T-helper 1 cell treated with Interleukin-12 subunit alpha and Interleukin-12 subunit beta and Interleukin-4 antibody, amounts not matched to agents 30 μg/mL and 1 μg/mL, for 36 hours (primary cell): ENCODE measurements around the gene OXA1L.

Source experiments
- H3K27ac Mint-ChIP-seq: one replicate; pipeline ENCODE4 v1.8.0; 2021; ENCODE audit warnings: mild to moderate bottlenecking, mixed read lengths
- H3K27me3 Mint-ChIP-seq: one replicate; pipeline ENCODE4 v1.8.0; 2021; ENCODE audit warnings: low read depth, mixed read lengths
- H3K36me3 Mint-ChIP-seq: one replicate; pipeline ENCODE4 v1.8.0; 2021; ENCODE audit warnings: low read depth, mixed read lengths
- H3K4me1 Mint-ChIP-seq: one replicate; pipeline ENCODE4 v1.8.0; 2021; ENCODE audit warnings: low read depth, mixed read lengths
- H3K4me3 Mint-ChIP-seq: one replicate; pipeline ENCODE4 v1.8.0; 2021; ENCODE audit warnings: mild to moderate bottlenecking, moderate library complexity, mixed read lengths
- H3K9me3 Mint-ChIP-seq: one replicate; pipeline ENCODE4 v1.8.0; 2021; ENCODE audit warnings: mixed read lengths

OXA1L gene

DNA sequence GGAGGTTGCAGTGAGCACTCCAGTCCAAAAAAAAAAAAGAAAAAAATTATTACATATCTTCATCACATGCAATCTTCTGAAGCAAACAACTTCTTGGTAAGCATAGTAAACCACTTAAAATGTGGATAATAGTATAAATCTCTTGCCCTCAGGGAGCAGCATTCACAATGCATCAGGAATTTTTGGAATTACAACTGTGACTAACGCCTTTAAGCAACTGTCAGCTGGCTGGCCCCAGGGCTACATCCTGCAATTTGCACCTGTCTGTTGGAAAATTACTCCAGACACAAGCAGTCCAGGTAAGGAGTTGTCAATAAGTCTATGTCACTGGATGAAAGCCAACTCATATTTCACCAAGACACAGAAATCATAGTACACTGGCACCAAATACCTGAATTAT lies 54.2 kb downstream of the OXA1L start:
- H3K4me3 Mint-ChIP-seq: no peak overlapping the region
- H3K36me3 Mint-ChIP-seq: no peaks in the 10 kb centered on the region
- no peaks in the 10 kb centered on the region for H3K9me3 Mint-ChIP-seq
- no peak overlapping the region for H3K27ac Mint-ChIP-seq
- peaks cover 7% of the 10 kb centered on the region for H3K27me3 Mint-ChIP-seq
- H3K4me1 Mint-ChIP-seq: peaks cover 34% of the 10 kb centered on the region

GRCh38 chr14:22821193-22822015 lies 54.9 kb downstream of the OXA1L start:
- H3K4me3 Mint-ChIP-seq: no peak overlapping the region
- H3K27me3 Mint-ChIP-seq: peaks cover 7% of the 10 kb centered on the region
- no peak overlapping the region for H3K27ac Mint-ChIP-seq
- H3K9me3 Mint-ChIP-seq: no peaks in the 10 kb centered on the region
- H3K4me1 Mint-ChIP-seq: peaks cover 31% of the 10 kb centered on the region
- no peaks in the 10 kb centered on the region for H3K36me3 Mint-ChIP-seq

- Mint-ChIP-seq H3K36me3 (no peaks in the 10 kb centered on the region), H3K27me3 (peaks cover 7% of the 10 kb centered on the region), H3K4me3 (no peak overlapping the region), H3K27ac (no peak overlapping the region), H3K9me3 (no peaks in the 10 kb centered on the region), H3K4me1 (peaks cover 31% of the 10 kb centered on the region)
Measured at GRCh38 chr14:22822016-22822570, 55.6 kb downstream of the OXA1L start.
